ENCODE measurements around the gene FLACC1.
A peak's percentile ranks its signal among the peaks of the same experiment; 100 is the strongest.

The FLACC1 gene

DNA sequence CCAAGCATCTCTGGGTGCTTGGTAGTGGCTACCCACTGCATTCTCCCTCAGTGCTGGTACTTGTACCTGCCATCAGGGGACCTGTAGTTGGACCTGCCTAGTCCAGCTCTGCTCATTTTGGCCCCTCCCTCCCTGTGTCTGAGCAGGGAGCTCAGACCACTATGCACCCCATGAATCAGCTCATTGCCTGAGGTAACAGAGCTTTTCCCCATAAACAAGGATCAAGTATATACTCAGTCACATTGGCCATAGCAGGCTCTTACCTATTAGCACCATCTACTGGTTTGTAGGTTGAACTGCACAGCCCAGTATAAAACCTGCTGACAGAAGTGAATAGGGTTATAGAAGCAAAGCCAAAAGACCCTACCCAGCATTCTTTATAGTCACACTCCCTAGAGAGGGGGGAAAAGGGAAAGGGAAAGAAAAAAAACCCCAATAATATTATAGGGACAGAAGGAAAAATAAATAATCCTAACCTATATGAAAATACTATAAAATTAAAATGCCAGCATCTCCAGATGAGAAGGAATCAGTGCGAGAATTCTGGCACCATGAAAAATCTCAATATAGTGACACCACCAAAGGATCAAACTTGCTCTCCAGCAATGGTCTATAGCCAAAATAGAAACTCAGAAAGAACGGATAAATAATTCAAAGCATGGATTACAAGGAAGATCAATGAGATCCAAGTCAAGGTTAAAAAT lies 6.9 kb upstream of the FLACC1 start:
- H3K27ac ChIP-seq (ENCODE audit: poor library complexity, severe bottlenecking) = no peak overlapping the region
- TF ChIP-seq, protein P1, sequence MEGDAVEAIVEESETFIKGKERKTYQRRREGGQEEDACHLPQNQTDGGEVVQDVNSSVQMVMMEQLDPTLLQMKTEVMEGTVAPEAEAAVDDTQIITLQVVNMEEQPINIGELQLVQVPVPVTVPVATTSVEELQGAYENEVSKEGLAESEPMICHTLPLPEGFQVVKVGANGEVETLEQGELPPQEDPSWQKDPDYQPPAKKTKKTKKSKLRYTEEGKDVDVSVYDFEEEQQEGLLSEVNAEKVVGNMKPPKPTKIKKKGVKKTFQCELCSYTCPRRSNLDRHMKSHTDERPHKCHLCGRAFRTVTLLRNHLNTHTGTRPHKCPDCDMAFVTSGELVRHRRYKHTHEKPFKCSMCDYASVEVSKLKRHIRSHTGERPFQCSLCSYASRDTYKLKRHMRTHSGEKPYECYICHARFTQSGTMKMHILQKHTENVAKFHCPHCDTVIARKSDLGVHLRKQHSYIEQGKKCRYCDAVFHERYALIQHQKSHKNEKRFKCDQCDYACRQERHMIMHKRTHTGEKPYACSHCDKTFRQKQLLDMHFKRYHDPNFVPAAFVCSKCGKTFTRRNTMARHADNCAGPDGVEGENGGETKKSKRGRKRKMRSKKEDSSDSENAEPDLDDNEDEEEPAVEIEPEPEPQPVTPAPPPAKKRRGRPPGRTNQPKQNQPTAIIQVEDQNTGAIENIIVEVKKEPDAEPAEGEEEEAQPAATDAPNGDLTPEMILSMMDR (IDR thresholded peaks at IDR 0.05; ENCODE audit: poor library complexity, severe bottlenecking) = peak; percentile 76
- H3K4me3 ChIP-seq (ENCODE audit: severe bottlenecking) = no peak overlapping the region
- H3K36me3 ChIP-seq (ENCODE audit: low read depth) = no peaks in the 10 kb centered on the region
- peaks cover 5% of the 10 kb centered on the region for H3K9me3 ChIP-seq (ENCODE audit: severe bottlenecking)
- DNase-seq (ENCODE audit: low spot score) (no peak), ATAC-seq (ENCODE audit: low read depth) (peak; percentile 69; the same call in 2 of the 3 replicates)
- H3K27me3 ChIP-seq (ENCODE audit: insufficient read depth, poor library complexity, severe bottlenecking) = no peaks in the 10 kb centered on the region
- no peaks in the 10 kb centered on the region for H3K4me1 ChIP-seq (ENCODE audit: insufficient read depth, poor library complexity, severe bottlenecking)

DNA sequence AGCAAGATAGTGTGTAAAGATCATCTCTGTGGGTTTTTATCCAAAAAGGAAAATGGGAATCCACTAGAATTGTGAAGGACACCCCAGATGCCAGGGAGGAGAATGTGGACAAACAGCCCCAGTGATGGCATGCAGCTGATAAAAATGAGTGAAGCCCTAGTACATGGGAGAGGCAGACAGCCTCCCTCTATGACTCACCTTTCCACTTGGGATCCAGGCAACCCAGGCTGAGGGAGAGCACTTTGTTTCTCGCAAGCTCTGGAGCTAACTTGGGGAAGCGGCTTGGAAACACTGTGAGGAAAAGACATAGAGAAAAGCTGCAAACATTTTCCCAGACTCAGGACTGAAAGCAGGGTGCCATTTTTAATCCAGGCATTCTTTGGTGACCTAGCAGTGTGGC lies 5.3 kb upstream of the FLACC1 start:
- no peaks in the 10 kb centered on the region for H3K27me3 ChIP-seq (ENCODE audit: insufficient read depth, poor library complexity, severe bottlenecking)
- peaks cover 5% of the 10 kb centered on the region for H3K9me3 ChIP-seq (ENCODE audit: severe bottlenecking)
- ATAC-seq (ENCODE audit: low read depth) (no peak), DNase-seq (ENCODE audit: low spot score) (no peak)
- TF ChIP-seq, protein P1 (IDR thresholded peaks at IDR 0.05; ENCODE audit: poor library complexity, severe bottlenecking) = no peak
- H3K27ac ChIP-seq (ENCODE audit: poor library complexity, severe bottlenecking) = no peak overlapping the region
- no peaks in the 10 kb centered on the region for H3K36me3 ChIP-seq (ENCODE audit: low read depth)
- H3K4me3 ChIP-seq (ENCODE audit: severe bottlenecking) = no peak overlapping the region
- no peaks in the 10 kb centered on the region for H3K4me1 ChIP-seq (ENCODE audit: insufficient read depth, poor library complexity, severe bottlenecking)

DNA sequence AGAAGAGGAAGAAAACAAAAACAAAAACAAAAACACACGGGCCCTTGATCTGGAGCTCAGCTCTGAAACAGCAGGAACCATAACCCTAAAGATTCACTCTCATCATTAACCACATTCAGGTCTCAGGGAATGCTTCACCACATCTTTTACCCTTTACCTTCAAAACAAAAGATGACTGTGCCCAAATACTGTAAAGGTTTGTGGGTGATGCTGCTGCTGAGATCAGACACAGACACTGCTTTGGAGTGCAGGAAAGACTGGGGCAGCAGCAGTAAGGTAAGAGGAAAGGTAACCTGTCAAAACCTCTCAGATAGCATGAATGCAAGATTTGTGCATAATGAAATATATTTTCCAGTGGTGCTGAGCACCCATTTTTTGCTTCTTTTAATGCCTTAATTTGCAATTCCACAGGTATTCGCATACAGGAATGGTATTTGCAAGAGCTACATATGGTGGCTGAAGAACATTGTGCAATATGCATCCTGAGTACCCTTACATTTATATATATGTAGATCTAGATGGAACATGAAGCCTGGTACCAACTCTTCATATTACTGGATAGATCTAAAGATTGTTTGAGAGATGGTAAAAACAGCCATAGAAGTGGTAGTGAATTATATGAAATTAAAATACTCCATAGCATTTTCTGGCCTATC lies 4.1 kb upstream of the FLACC1 start:
- no peaks in the 10 kb centered on the region for H3K4me1 ChIP-seq (ENCODE audit: insufficient read depth, poor library complexity, severe bottlenecking)
- no peak overlapping the region for H3K27ac ChIP-seq (ENCODE audit: poor library complexity, severe bottlenecking)
- TF ChIP-seq, protein P1 (IDR thresholded peaks at IDR 0.05; ENCODE audit: poor library complexity, severe bottlenecking) = no peak
- no peaks in the 10 kb centered on the region for H3K27me3 ChIP-seq (ENCODE audit: insufficient read depth, poor library complexity, severe bottlenecking)
- no peaks in the 10 kb centered on the region for H3K36me3 ChIP-seq (ENCODE audit: low read depth)
- no peak overlapping the region for H3K4me3 ChIP-seq (ENCODE audit: severe bottlenecking)
- ATAC-seq (ENCODE audit: low read depth) = no peak
- no peak for DNase-seq (ENCODE audit: low spot score)
- H3K9me3 ChIP-seq (ENCODE audit: severe bottlenecking) = peaks cover 5% of the 10 kb centered on the region

GRCh38 chr2:201360256-201360655 lies 3.1 kb upstream of the FLACC1 start:
- no peaks in the 10 kb centered on the region for H3K36me3 ChIP-seq (ENCODE audit: low read depth)
- no peaks in the 10 kb centered on the region for H3K4me1 ChIP-seq (ENCODE audit: insufficient read depth, poor library complexity, severe bottlenecking)
- TF ChIP-seq, protein P1 (IDR thresholded peaks at IDR 0.05; ENCODE audit: poor library complexity, severe bottlenecking) = no peak
- ATAC-seq (ENCODE audit: low read depth) = no peak
- no peak overlapping the region for H3K4me3 ChIP-seq (ENCODE audit: severe bottlenecking)
- DNase-seq (ENCODE audit: low spot score) = no peak
- no peak overlapping the region for H3K27ac ChIP-seq (ENCODE audit: poor library complexity, severe bottlenecking)
- no peaks in the 10 kb centered on the region for H3K27me3 ChIP-seq (ENCODE audit: insufficient read depth, poor library complexity, severe bottlenecking)
- H3K9me3 ChIP-seq (ENCODE audit: severe bottlenecking) = peaks cover 5% of the 10 kb centered on the region

DNA sequence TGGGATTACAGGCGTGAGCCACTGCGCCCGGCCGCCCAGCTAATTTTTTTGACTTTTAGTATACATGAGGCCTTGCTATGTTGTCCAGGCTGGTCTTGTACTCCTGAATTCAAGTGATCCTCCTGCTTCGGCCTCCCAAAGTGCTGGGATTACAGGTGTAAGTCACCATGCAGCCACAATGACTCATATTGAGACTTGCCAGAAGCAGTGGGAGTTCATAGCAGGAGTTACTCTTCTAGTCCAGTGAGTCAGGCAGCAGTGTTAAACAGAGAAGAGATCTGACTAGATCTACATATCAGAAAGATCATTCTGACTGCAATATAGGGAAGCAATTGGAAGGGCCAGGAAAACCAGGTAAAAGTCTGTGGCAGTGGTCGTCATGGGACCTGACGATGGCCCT lies 1.5 kb upstream of the FLACC1 start:
- no peak overlapping the region for H3K27ac ChIP-seq (ENCODE audit: poor library complexity, severe bottlenecking)
- no peaks in the 10 kb centered on the region for H3K9me3 ChIP-seq (ENCODE audit: severe bottlenecking)
- peak; percentile 90 for ATAC-seq (ENCODE audit: low read depth)
- no peaks in the 10 kb centered on the region for H3K27me3 ChIP-seq (ENCODE audit: insufficient read depth, poor library complexity, severe bottlenecking)
- TF ChIP-seq, protein P1 (IDR thresholded peaks at IDR 0.05; ENCODE audit: poor library complexity, severe bottlenecking) = no peak
- H3K4me3 ChIP-seq (ENCODE audit: severe bottlenecking) = no peak overlapping the region
- no peaks in the 10 kb centered on the region for H3K4me1 ChIP-seq (ENCODE audit: insufficient read depth, poor library complexity, severe bottlenecking)
- no peak for DNase-seq (ENCODE audit: low spot score)
- H3K36me3 ChIP-seq (ENCODE audit: low read depth) = no peaks in the 10 kb centered on the region

Measured in RWPE2 (cell line).